Left ventricle myocardium inferior (tissue), 1 donor: ENCODE results near the gene NAPA. TPM values are rescaled to one million over a fixed set of nuclear protein-coding genes. Genes with fewer than 3 reads are reported as not detected.

Experiments used
- DNase-seq: peaks from one replicate; pipeline ENCODE4 v3.0.0-alpha.2; 2020
- H3K27ac ChIP-seq: fragments of 200-600 bp; replicated peaks from 2 replicates; pipeline ENCODE4 v1.8.0; 2021
- H3K27me3 ChIP-seq: fragments of 200-600 bp; 2 replicates; pipeline ENCODE4 v1.8.0; 2021; ENCODE audit warnings: low read depth
- H3K36me3 ChIP-seq: fragments of 200-600 bp; 2 replicates; pipeline ENCODE4 v1.8.0; 2021
- H3K4me1 ChIP-seq: fragments of 200-600 bp; 2 replicates; pipeline ENCODE4 v1.8.0; 2021
- H3K4me3 ChIP-seq: fragments of 200-600 bp; 2 replicates; pipeline ENCODE4 v1.8.0; 2021; ENCODE audit warnings: mild to moderate bottlenecking, moderate library complexity
- H3K9me3 ChIP-seq: fragments of 200-600 bp; replicated peaks from 2 replicates; pipeline ENCODE4 v1.8.0; 2021
- intact Hi-C: fragments of 100-400 bp; cut with micrococcal nuclease; formaldehyde crosslinking; loops from one replicate; pipeline ENCODE4 v1.11.0; 2022
- total RNA-seq: library from RNA; stranded (reverse); fragmentation: NEBNext Ultra II Directional; extraction: Animal tissue kit (Norgen Biotek cat#: 25700); gene quantifications from one replicate; pipeline ENCODE4 v1.2.1, GENCODE V29; 2021
- TF ChIP-seq, protein P1 (sequence below): fragments of 200-600 bp; IDR thresholded peaks from 2 replicates; pipeline ENCODE4 v1.8.0; 2021; ENCODE audit warnings: antibody characterized with exemption, mild to moderate bottlenecking, borderline replicate concordance
- donor health status: DM: no; HTN: yes; CAD: no; lungs with severe emphysema.

NAPA gene
- total RNA-seq, 1 donor from 2014 or later: 120 TPM

DNA sequence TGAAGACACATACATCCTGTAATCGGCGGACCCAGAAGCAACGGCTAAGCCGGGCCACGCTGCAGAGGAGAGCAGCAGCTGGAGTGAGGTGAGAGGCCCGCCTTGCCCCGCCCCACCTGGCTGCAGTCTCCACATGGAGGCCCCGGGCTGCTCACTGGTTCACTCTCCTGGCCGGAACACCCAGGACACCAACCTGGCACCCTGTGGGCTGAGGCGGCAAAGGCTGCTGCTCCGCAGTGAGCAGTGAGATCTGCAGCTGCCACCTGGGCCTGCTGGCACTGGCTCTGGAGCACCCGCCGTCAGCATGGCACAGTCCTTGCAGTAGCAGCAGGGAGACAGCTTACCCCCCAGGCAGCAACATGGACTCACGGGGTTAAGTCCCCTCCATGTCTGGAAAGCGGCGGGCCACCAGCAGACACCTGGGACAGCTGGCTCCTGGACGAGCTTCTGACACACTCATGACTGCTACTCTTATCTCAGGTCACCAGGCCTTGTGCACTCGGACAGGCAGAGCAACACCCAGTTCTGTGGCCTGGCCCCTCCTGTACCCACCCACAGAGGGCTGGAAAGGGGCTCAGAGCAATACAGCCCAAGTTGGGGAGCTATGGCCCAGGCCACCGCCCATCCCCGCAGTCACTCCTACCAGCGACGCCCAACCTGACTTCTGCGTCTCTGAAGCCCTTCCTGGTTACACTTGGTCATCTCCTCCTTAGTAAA, 17.7 kb downstream of the NAPA start:
- DNase-seq: no peak
- H3K27ac ChIP-seq: peak overlapping the region; percentile 39

DNA sequence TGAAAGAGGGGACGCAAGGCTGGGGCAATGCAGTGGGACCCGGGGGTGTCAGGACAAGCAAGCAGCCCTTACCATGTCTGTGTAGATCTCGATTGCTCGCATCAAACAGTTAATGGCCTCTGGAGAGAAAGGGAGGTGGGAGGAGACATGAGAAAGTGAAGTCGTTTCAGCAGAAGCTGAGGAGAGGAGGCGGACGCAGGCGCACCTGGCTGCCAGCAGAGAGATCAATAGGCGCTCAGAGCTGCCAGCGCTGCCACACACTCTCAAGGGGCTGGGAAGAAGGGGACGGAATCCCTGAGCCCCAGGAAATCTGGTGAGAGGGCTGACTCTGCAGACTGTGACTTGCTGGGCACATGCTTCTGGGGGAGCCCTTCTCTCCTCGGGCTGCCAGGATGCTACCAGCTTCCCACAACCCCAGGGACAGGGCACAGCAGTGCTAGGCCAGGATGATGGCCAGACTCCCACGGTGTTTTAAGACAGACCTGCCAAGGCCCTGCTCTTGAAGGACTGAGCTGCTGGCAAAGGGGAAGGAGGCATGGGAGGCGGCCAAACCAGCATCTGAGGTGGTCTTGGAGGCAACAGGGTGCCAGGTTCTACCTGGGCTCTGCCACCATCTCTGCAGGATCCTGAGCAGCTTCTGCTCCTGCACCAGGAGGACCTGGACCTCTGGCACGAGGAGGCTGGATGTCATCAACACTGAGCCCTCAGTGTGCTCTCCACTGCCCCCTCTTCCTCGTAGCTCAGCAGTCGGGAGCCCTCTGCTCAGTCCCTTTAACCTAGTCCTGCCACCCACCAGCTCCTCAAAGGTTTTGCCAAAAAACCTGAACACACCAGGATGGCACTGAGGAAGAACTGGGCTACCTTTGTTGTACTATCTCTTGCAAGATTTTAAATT, 19.1 kb downstream of the NAPA start:
- intact Hi-C loops: no loop called here
- peaks cover 65% of the 10 kb centered on the region for H3K4me1 ChIP-seq
- peaks cover 75% of the 10 kb centered on the region for H3K36me3 ChIP-seq
- no peak overlapping the region for H3K4me3 ChIP-seq
- no peak for DNase-seq
- no peaks in the 10 kb centered on the region for H3K9me3 ChIP-seq
- TF ChIP-seq, protein P1, sequence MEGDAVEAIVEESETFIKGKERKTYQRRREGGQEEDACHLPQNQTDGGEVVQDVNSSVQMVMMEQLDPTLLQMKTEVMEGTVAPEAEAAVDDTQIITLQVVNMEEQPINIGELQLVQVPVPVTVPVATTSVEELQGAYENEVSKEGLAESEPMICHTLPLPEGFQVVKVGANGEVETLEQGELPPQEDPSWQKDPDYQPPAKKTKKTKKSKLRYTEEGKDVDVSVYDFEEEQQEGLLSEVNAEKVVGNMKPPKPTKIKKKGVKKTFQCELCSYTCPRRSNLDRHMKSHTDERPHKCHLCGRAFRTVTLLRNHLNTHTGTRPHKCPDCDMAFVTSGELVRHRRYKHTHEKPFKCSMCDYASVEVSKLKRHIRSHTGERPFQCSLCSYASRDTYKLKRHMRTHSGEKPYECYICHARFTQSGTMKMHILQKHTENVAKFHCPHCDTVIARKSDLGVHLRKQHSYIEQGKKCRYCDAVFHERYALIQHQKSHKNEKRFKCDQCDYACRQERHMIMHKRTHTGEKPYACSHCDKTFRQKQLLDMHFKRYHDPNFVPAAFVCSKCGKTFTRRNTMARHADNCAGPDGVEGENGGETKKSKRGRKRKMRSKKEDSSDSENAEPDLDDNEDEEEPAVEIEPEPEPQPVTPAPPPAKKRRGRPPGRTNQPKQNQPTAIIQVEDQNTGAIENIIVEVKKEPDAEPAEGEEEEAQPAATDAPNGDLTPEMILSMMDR: no peak
- H3K27ac ChIP-seq: no peak overlapping the region
- H3K27me3 ChIP-seq: no peaks in the 10 kb centered on the region

More for the DNA sequence above, 17.7 kb downstream of the NAPA start:
- H3K27me3 ChIP-seq: no peaks in the 10 kb centered on the region
- H3K4me3 ChIP-seq: no peak overlapping the region
- H3K4me1 ChIP-seq: peaks cover 73% of the 10 kb centered on the region
- H3K36me3 ChIP-seq: peaks cover 72% of the 10 kb centered on the region
- TF ChIP-seq, protein P1: no peak
- intact Hi-C loops: no loop called here
- no peaks in the 10 kb centered on the region for H3K9me3 ChIP-seq

DNA sequence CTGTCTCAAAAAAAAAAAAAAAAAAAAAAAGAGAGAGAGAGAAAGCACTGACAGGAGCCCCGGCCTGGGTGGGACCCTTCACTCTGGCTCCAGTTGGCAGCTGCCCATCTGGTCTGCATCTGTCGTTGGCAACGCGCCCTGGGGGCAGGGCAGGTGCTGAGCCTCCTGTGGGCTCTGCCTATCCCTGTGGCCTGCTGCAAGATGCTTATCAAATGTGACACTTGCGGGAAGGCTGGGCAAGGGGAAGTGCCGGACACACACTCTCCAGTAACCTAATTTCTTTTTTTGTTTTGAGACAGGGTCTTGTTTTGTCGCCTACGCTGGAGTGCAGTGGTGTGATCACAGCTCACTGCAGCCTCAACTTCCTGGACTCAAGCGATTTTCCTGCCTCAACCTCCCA, 20.1 kb downstream of the NAPA start:
- peaks cover 65% of the 10 kb centered on the region for H3K4me1 ChIP-seq
- intact Hi-C loops: no loop called here
- H3K27ac ChIP-seq: peak overlapping the region; percentile 75
- H3K4me3 ChIP-seq: no peak overlapping the region
- TF ChIP-seq, protein P1: no peak
- H3K27me3 ChIP-seq: no peaks in the 10 kb centered on the region
- DNase-seq: no peak
- H3K36me3 ChIP-seq: peaks cover 70% of the 10 kb centered on the region
- no peaks in the 10 kb centered on the region for H3K9me3 ChIP-seq

DNA sequence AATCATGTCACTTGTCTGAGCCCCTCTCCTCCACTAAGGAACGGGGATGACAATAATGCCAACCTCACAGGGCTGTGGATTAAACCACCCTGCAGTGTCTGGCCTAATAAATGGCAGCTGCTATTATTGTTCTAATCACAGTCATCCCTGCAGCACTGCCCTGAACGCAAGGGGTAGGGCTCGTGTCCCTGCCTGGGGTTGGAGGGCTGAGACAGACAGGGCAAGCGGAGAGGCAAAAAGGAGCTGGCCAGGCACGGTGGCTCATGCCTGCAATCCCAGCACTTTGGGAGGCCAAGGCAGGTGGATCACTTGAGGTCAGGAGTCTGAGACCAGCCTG, 20.7 kb downstream of the NAPA start:
- H3K27ac ChIP-seq: peak overlapping the region; percentile 75
- TF ChIP-seq, protein P1: no peak
- H3K27me3 ChIP-seq: no peaks in the 10 kb centered on the region
- H3K4me1 ChIP-seq: peaks cover 61% of the 10 kb centered on the region
- intact Hi-C loops: no loop called here
- DNase-seq: no peak
- peaks cover 71% of the 10 kb centered on the region for H3K36me3 ChIP-seq
- H3K4me3 ChIP-seq: no peak overlapping the region
- no peaks in the 10 kb centered on the region for H3K9me3 ChIP-seq

DNA sequence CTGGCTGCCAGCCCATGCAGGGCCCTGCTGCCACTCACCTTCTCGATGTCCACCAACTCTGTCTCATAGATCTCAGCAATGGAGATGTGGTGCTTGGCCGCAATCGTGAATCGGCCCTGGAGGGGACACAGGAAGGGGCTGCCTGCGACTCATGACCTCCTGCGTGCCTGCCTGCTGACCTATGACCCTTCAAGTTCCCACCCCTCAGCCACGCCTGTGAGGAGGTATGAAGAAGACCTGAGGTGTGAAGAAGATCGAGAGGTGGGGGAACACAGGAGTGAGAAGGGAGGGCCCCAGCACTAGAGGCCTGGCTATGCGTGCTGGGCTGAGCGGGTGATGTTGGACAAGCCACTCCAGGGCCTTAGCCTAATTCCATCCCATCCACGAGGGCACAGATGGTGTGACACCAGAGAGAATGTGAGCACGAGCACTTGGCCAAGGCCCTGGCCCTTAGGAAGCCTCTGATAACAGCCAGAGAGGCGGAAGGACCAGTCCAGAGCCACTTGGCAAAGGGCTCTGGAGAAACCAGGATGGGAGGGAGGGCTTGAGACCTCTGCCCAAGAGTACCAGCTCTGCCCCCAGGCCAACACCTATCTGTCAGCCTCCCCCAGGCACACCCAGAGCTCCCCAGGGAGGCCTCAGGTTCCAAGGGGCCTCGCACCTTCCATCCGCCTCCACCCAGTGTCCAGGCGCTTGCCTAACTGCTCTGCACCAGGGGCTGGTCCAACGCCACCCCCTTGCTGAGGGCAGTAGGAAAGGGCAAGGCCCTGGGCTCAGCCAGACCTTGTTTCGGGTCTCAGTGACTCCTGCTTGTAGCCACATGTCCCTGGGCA, 21.3 kb downstream of the NAPA start:
- Histone ChIP-seq H3K36me3 (peaks cover 66% of the 10 kb centered on the region), H3K9me3 (no peaks in the 10 kb centered on the region), H3K27ac (peak overlapping the region; percentile 75), H3K4me3 (no peak overlapping the region), H3K27me3 (no peaks in the 10 kb centered on the region), H3K4me1 (peaks cover 55% of the 10 kb centered on the region)
- peak; percentile 59 for DNase-seq
- TF ChIP-seq, protein P1: no peak
- intact Hi-C loops: no loop called here
